ENCODE results near the gene SEPTIN10.

Gene SEPTIN10

DNA sequence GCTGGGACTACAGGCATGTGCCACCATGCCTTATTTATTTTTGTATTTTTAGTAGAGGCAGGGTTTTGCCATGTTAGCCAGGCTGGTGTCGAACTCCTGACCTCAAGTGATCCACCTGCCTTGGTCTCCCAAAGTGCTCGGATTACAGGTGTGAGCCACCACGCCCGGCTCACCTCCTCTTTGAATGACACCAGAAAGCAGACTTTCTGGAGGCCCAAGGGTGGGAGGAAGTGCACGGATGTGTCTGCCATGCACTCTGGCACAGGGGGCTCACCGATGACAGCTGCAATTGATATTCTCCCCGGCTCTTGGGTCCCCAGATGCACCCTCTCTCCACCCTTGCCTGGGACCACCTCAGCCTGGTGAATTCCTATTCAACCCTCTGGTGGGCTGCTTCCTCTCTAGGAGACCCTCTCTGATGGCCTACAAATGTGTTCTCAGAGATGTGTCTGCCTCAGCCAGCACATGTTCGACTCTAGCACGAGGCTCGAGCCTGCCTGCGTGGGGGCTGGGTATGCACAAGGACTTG lies 87.3 kb downstream of the SEPTIN10 start:
- Histone ChIP-seq H3K4me3 (ENCODE audit: low read length) (no peak overlapping the region), H3K4me1 (ENCODE audit: control insufficient read depth, insufficient read depth, low read length) (peaks cover 10% of the 10 kb centered on the region), H3K36me3 (ENCODE audit: control insufficient read depth, insufficient read depth, low read length, severe bottlenecking) (no peaks in the 10 kb centered on the region), H3K9ac (ENCODE audit: low read length) (no peak overlapping the region), H3K27me3 (replicated peaks; ENCODE audit: control insufficient read depth, insufficient read depth, low read length) (peaks cover 20% of the 10 kb centered on the region), H3K9me3 (ENCODE audit: control insufficient read depth, low read length) (no peaks in the 10 kb centered on the region)
- no peak for DNase-seq (ENCODE audit: low read depth)

DNA sequence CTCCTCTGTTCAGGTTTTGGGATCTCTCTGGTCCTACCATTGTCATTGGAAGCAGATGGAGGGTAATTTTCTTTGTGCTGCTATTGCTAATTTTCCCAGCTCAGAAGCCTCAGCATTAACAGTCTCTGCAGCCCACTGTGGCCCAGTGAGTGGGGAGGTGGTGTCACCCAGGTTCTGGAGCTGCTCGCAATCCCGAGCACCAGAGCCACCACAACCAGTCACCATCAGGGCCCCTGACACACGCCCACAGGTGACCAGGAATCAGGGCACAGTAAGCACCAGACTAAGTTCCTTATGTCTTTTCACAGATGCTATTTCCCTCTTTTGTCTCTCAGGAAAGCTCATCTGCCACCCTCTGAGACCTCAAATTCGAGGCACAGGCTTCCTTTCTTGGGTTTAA lies 87.9 kb downstream of the SEPTIN10 start:
- Histone ChIP-seq H3K4me3 (ENCODE audit: low read length) (no peak overlapping the region), H3K36me3 (ENCODE audit: control insufficient read depth, insufficient read depth, low read length, severe bottlenecking) (no peaks in the 10 kb centered on the region), H3K9me3 (ENCODE audit: control insufficient read depth, low read length) (no peaks in the 10 kb centered on the region), H3K9ac (ENCODE audit: low read length) (no peak overlapping the region), H3K4me1 (ENCODE audit: control insufficient read depth, insufficient read depth, low read length) (peaks cover 10% of the 10 kb centered on the region), H3K27me3 (replicated peaks; ENCODE audit: control insufficient read depth, insufficient read depth, low read length) (peaks cover 16% of the 10 kb centered on the region)
- DNase-seq (ENCODE audit: low read depth): no peak

DNA sequence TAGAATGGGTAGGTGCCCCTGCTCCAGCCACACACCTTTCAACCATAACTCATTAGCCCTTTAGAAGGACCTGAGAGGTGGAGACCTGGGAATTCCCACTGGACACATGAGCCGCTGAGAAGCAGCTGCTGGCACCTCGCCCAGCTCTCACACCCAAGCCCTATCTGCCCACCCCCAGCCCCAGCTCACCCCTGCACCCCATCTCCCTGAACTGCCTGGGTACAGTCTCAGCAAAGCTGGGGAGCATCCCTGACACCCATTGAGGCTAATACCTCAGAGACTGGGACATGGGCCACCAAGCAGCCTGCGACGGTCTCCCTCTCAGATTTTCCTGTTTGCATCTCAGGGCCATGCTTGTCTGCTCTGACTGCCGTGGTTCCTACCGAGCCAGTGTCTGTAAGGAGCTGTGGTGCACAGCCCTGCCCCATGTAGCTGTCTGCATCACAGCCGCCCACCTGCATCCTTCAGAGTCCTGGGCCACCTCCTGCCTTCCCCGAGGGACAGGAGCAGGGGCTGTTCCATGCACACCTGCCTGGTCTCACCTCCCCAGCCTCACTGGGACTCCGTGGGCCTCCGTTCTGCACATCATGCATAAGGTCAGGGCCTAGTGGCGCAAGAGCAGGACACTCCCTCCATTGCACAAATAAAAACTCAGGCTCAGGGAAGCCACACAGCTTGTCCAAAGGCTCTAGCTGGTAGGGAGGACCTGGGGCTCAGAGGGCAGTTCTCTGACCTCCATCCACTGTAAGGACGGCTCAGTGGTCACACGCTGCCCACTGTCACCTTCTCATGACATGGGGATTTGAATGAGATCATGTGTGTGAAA lies 90.0 kb downstream of the SEPTIN10 start:
- Histone ChIP-seq H3K4me3 (ENCODE audit: low read length) (no peak overlapping the region), H3K9ac (ENCODE audit: low read length) (no peak overlapping the region), H3K27me3 (replicated peaks; ENCODE audit: control insufficient read depth, insufficient read depth, low read length) (peaks cover 12% of the 10 kb centered on the region), H3K4me1 (ENCODE audit: control insufficient read depth, insufficient read depth, low read length) (no peaks in the 10 kb centered on the region), H3K36me3 (ENCODE audit: control insufficient read depth, insufficient read depth, low read length, severe bottlenecking) (no peaks in the 10 kb centered on the region), H3K9me3 (ENCODE audit: control insufficient read depth, low read length) (no peaks in the 10 kb centered on the region)
- DNase-seq (ENCODE audit: low read depth): no peak

DNA sequence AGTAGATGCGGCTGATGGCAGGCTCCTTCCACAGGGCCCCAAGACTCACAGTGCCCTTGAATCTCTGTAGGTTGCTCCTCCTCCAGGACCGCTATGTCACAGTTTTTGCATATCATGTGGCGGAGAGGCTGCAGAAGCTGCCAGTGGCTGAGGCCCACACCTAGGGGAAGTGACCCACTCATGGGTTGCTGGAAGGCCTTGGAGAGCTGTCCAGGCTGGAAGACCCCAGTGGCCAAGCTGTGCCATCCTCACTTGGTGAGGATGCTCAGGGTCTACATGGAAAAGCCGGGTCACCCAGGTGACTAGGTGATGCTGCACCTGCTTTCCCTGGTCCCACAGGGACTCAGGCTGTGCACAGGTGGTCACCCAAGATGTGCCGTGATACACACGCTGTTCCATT lies 90.6 kb downstream of the SEPTIN10 start:
- no peaks in the 10 kb centered on the region for H3K4me1 ChIP-seq (ENCODE audit: control insufficient read depth, insufficient read depth, low read length)
- no peaks in the 10 kb centered on the region for H3K36me3 ChIP-seq (ENCODE audit: control insufficient read depth, insufficient read depth, low read length, severe bottlenecking)
- no peak overlapping the region for H3K9ac ChIP-seq (ENCODE audit: low read length)
- H3K27me3 ChIP-seq (replicated peaks; ENCODE audit: control insufficient read depth, insufficient read depth, low read length): peaks cover 12% of the 10 kb centered on the region
- H3K4me3 ChIP-seq (ENCODE audit: low read length): no peak overlapping the region
- no peaks in the 10 kb centered on the region for H3K9me3 ChIP-seq (ENCODE audit: control insufficient read depth, low read length)
- DNase-seq (ENCODE audit: low read depth): no peak

DNA sequence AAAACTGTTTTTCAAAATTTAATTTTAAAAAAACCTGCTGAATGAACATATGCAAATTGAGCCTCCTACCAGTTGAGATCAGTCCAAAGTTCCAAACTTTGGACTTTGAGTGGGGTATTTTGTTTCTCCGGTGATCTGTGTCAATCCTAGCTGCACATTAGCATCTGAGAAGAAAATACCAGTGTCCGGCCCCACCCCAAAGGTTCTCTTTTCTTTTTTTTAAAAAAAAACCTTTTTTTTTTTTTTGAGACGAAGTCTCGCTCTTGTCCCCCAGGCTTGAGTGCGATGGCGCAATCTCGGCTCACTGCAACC lies 91.7 kb downstream of the SEPTIN10 start:
- no peak for DNase-seq (ENCODE audit: low read depth)
- H3K4me3 ChIP-seq (ENCODE audit: low read length): no peak overlapping the region
- H3K9ac ChIP-seq (ENCODE audit: low read length): no peak overlapping the region
- no peaks in the 10 kb centered on the region for H3K4me1 ChIP-seq (ENCODE audit: control insufficient read depth, insufficient read depth, low read length)
- H3K27me3 ChIP-seq (replicated peaks; ENCODE audit: control insufficient read depth, insufficient read depth, low read length): peaks cover 12% of the 10 kb centered on the region
- H3K36me3 ChIP-seq (ENCODE audit: control insufficient read depth, insufficient read depth, low read length, severe bottlenecking): no peaks in the 10 kb centered on the region
- no peaks in the 10 kb centered on the region for H3K9me3 ChIP-seq (ENCODE audit: control insufficient read depth, low read length)

DNA sequence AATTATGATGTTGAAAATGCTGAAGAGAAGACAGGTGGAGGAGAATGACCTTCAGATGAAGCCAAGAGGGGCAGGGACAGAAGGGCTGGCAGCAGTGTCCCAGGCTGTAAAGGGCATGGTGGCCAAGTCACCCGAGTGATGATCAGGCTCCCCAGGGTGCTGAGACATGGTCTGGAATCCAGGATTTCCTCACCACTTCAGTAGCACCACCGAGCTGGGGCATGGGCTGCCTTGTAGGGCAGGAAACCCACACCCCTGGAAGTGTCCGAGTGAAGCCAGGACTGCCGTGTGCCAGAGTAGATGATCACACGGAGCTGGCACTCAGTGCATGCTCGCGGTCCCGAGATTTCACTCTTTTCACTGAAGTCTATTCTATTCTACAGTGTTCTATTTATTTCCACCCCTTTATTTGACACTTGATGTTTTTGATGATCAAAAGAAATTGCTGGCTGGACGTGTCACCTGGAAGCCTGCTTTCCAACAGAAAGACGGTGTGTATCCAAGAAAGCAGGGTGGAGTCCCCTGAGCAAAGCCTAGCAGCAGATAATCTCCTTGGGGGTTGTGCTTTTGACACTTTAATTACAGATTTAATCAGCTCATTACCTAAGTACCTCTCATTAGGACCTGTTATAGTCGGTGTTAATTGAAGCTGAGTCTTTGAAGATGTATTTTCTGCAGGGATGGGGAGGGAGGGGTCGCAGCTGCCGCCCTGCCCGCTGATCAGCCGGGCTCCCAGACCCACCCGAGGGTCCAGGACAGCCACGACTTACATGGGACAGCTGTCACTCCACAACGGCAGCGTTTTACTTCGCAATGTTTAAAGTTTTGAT lies 92.3 kb downstream of the SEPTIN10 start:
- Histone ChIP-seq H3K4me1 (ENCODE audit: control insufficient read depth, insufficient read depth, low read length) (no peaks in the 10 kb centered on the region), H3K27me3 (replicated peaks; ENCODE audit: control insufficient read depth, insufficient read depth, low read length) (peaks cover 12% of the 10 kb centered on the region), H3K9me3 (ENCODE audit: control insufficient read depth, low read length) (no peaks in the 10 kb centered on the region), H3K36me3 (ENCODE audit: control insufficient read depth, insufficient read depth, low read length, severe bottlenecking) (no peaks in the 10 kb centered on the region), H3K9ac (ENCODE audit: low read length) (no peak overlapping the region), H3K4me3 (ENCODE audit: low read length) (no peak overlapping the region)
- DNase-seq (ENCODE audit: low read depth): no peak

DNA sequence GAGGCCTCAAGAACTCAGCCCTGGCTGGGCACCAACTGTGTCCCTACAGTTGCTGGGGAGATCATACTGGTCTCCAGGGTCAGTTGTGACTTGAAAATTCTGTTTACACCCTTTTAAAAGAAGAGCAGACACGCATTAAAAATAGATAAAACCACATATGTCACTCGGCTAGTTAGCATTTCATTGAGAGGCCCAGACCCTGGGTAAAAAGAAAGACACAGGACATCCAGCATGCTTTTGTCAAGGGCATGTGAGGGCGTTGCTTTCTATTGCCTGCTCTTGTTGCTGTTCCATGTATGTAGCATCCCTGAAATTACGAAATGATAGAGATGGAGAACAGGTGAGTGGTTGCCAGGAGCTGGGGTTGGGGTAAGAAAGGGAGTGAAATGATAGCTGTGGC lies 94.3 kb downstream of the SEPTIN10 start:
- H3K9me3 ChIP-seq (ENCODE audit: control insufficient read depth, low read length): no peaks in the 10 kb centered on the region
- no peaks in the 10 kb centered on the region for H3K36me3 ChIP-seq (ENCODE audit: control insufficient read depth, insufficient read depth, low read length, severe bottlenecking)
- DNase-seq (ENCODE audit: low read depth): no peak

DNA sequence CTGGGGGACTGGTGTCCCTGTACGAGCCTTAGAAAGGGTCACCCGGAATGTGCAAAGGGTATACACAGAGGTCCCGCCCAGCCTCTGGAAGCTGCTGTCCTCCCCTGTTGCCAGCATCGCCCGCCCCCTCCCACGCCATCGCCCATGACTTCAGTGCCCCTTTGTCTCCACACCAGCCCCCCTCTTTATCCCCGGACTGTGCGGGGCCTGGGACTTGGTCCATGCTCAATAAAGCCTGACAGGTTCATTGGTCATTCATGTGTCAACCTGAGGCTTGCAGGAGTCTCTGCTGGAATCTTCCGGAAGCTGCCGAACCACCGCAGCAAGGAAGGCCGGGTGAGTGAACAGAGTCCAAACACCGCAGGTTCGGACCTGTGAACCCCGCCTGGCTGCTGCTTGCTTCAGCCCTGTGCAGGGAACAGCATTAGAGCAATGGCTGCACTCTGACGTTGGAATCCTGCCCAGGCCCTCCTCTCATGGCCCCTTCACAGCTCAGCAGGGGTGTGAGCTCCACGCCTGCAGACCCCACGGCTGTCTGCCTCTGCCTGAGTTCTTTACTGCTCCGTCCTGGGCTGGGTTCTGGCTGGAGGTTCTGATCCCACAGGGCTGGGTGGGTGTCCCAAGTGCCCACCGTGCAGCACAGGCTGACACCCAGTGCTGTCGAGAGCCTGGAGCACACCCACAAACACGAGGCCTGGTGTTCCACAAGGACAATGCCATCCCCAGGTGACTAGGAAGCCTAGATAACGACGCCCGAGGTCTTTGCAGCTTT lies 96.5 kb downstream of the SEPTIN10 start:
- H3K4me1 ChIP-seq (ENCODE audit: control insufficient read depth, insufficient read depth, low read length): peaks cover 14% of the 10 kb centered on the region
- no peak overlapping the region for H3K9ac ChIP-seq (ENCODE audit: low read length)
- DNase-seq (ENCODE audit: low read depth): no peak
- H3K9me3 ChIP-seq (ENCODE audit: control insufficient read depth, low read length): no peaks in the 10 kb centered on the region
- H3K4me3 ChIP-seq (ENCODE audit: low read length): no peak overlapping the region
- H3K36me3 ChIP-seq (ENCODE audit: control insufficient read depth, insufficient read depth, low read length, severe bottlenecking): no peaks in the 10 kb centered on the region
- H3K27me3 ChIP-seq (replicated peaks; ENCODE audit: control insufficient read depth, insufficient read depth, low read length): peaks cover 6% of the 10 kb centered on the region

More for the DNA sequence above, 94.3 kb downstream of the SEPTIN10 start:
- no peak overlapping the region for H3K9ac ChIP-seq (ENCODE audit: low read length)
- no peak overlapping the region for H3K4me3 ChIP-seq (ENCODE audit: low read length)
- H3K27me3 ChIP-seq (replicated peaks; ENCODE audit: control insufficient read depth, insufficient read depth, low read length): peaks cover 6% of the 10 kb centered on the region
- H3K4me1 ChIP-seq (ENCODE audit: control insufficient read depth, insufficient read depth, low read length): peaks cover 5% of the 10 kb centered on the region

DNA sequence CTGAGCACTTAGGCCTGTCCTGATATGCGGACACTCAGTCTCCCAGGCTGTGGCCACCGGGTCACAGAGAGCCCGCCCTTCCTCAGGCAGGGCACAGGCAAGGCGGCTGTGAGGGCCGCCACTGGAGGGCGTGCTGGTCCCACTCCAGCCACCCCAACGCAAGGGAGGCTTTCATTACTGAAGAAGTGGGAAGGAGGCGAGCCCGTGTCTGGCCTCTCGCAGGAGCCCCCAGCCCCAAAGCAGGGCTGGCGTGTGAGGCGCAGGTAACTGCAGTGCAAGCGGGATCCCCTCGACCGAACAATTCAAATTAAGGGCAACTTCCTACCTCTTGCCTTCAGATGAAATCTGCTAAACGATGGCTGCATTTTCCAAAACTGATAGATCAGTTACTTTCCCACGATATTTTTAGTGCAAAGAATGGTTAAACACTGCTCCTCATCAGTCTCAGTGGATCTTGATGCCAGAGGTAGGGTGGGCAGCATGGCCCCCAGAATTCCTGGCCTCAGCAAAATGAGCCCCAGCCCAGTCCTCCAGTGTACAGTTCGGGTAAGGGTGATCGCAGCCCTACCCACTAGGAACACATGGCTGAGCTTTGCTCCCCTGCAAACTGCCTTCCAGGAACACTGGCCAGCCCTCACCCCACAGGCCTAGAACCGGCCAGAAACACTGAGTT lies 97.2 kb downstream of the SEPTIN10 start:
- Histone ChIP-seq H3K9me3 (ENCODE audit: control insufficient read depth, low read length) (no peaks in the 10 kb centered on the region), H3K4me1 (ENCODE audit: control insufficient read depth, insufficient read depth, low read length) (peaks cover 14% of the 10 kb centered on the region), H3K4me3 (ENCODE audit: low read length) (no peak overlapping the region), H3K36me3 (ENCODE audit: control insufficient read depth, insufficient read depth, low read length, severe bottlenecking) (no peaks in the 10 kb centered on the region), H3K27me3 (replicated peaks; ENCODE audit: control insufficient read depth, insufficient read depth, low read length) (peaks cover 3% of the 10 kb centered on the region), H3K9ac (ENCODE audit: low read length) (no peak overlapping the region)
- no peak for DNase-seq (ENCODE audit: low read depth)

DNA sequence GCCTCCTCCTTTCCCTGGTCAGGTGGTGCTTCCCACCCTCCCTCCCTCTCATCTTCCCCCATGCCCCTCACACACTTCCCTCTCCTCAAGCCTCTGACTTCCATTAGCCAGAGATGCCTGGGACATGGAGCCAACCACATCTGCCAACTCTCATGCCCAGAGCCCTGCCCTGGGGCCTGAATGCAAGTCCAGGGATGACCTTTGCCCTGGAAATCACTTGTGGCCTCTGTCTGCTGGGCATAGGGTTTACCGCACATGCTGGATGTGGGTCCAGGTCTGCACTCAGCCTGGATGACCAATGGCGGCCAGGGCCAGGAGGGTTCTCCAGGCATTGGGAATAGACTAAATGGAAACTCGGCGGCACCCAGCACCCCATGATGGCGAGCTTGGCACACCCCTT lies 98.9 kb downstream of the SEPTIN10 start:
- DNase-seq (ENCODE audit: low read depth): no peak
- Histone ChIP-seq H3K9ac (ENCODE audit: low read length) (no peak overlapping the region), H3K4me1 (ENCODE audit: control insufficient read depth, insufficient read depth, low read length) (peaks cover 14% of the 10 kb centered on the region), H3K27me3 (replicated peaks; ENCODE audit: control insufficient read depth, insufficient read depth, low read length) (no peaks in the 10 kb centered on the region), H3K4me3 (ENCODE audit: low read length) (no peak overlapping the region), H3K9me3 (ENCODE audit: control insufficient read depth, low read length) (no peaks in the 10 kb centered on the region), H3K36me3 (ENCODE audit: control insufficient read depth, insufficient read depth, low read length, severe bottlenecking) (no peaks in the 10 kb centered on the region)
